GM18502 (cell line): ENCODE data around the gene CCDC88A.
A peak's percentile ranks its signal among the peaks of the same experiment; 100 is the strongest.
"Not testable (repeated sequence)": the region's sequence is repeated elsewhere in the genome, so short reads cannot be mapped to it uniquely, and the experiment has no call there.

ENCODE experiments used
- ATAC-seq: cut with Tn5 transposase; IDR thresholded peaks from one replicate; pipeline ENCODE4 v1.9.1; 2021; ENCODE audit warnings: mild to moderate bottlenecking; ENCODE audit not compliant: unreplicated experiment, poor library complexity

Gene CCDC88A

GRCh38 chr2:55419679-55420438 is at the start of gene CCDC88A:
TSS of gene CCDC88A (minus strand) at chr2:55419856. CDS start at chr2:55419079, 777 bp downstream.
- ATAC-seq: peak; percentile 86

GRCh38 chr2:55461679-55462078 is 42.0 kb upstream of the CCDC88A start:
- ATAC-seq: no peak

DNA sequence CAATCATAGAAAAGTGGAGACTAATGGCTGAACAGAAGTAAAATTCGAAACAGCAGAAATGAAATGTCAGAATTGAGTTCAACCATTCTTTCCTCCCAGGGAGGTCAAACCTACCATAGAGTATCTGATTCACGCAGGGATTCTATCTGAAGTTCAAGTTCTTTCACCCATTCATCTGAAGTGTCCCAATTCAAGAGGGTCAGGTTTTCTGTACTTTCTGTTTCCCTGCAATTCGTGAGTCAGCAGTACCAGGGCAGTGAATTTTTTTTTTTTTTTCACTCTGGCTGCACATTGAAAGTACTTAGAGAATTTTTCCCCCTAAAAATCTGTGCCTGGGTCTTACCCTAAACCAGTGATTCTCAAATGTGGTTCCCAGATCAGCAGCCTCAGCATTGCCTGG is 40.9 kb upstream of the CCDC88A start:
- no peak for ATAC-seq

- ATAC-seq: no peak
These were observed 40.1 kb upstream of the CCDC88A start for GRCh38 chr2:55459714-55460274.

GRCh38 chr2:55459279-55459678 is 39.6 kb upstream of the CCDC88A start:
- ATAC-seq: no peak

DNA sequence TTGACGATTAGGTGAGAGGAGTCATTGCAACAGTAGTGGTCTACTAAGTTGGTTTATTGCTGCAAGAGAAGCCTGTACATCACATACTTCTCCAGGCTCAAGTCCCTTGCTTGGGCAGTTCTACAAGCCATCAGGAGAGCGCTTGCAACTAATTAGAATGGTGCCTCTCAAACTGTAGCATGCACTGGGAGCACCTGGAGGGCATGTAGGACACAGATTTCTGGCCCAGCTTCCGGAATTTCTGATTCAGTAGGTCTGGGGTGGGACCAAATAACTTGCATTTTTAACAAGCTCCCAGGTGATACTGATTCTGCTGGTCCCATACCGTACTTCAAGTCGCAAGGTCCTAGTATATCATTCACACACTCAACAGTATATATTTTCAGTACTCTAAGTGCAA is 34.5 kb upstream of the CCDC88A start:
- no peak for ATAC-seq

DNA sequence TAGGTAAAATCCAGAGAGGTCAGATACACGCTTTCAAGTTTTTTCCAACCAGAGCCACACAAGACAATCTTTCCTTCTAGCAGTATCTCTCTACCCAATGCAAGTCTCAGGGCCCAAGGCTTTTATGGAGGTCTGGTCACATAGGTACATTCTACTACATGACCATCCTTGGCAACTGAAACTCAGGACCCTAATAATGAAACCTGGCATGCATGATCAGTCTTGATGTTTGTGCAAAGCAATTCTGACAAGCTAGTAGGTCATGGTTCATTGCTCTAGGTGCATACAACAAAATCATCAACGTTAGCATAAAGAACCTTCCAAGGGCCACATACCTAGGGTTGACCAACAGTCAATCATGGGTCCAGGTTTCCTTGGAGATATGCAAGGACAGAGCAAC is 33.2 kb upstream of the CCDC88A start:
- peak; percentile 63 for ATAC-seq

GRCh38 chr2:55451699-55452098 is 32.0 kb upstream of the CCDC88A start:
- no peak for ATAC-seq

GRCh38 chr2:55450014-55450413 is 30.4 kb upstream of the CCDC88A start:
- not testable (repeated sequence) for ATAC-seq

- ATAC-seq: not testable (repeated sequence)
These were observed 22.5 kb upstream of the CCDC88A start for GRCh38 chr2:55442045-55442760.

- ATAC-seq: no peak
These were observed 21.7 kb upstream of the CCDC88A start for GRCh38 chr2:55441280-55441892.

DNA sequence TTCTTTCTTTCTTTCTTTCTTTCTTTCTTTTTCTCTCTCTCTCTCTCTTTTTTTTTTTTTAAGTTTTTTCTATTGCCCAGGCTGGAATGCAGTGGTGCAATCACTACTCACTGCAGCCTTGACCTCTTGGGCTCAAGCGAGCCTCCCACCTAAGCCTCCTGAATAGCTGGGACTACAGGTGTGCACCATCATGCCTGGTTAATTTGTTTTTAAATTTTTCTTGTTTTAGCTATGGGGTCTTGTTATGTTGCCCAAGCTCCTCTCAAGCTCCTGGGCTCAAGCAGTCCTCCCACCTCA is 19.4 kb upstream of the CCDC88A start:
- ATAC-seq: no peak

DNA sequence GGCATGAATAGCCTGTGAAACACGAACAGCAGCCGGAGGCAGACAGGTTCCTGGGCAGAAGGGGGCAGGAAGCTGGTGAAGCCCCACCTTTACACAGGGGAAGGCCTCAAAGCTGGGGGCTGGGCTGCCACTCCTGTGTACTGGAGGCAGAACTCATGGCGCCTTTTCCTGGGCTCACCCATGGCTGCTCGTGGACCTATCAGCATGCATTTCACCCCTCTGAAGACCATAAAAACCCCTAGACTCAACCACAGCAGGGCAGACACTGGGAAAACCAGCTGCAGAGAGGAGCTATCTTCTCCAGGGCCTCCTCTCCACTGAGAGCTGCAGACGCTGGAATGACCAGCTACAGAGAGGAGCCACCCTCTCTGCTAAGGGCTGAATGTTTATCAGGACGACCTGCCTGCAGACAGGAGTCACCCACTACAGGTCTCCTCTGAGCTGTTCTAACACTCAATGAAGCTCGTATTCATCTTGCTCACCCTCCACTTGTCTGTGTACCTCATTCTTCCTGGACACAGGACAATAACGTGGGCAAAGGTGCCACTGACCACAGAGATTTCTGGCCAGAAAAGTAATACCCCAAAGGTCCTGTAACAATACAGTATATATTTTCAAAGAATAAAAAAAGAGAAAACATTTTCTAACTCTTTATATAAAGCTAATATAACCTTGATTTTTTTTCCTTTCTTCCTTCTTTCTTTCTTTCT is 18.9 kb upstream of the CCDC88A start:
- ATAC-seq: no peak

- ATAC-seq: no peak
These were observed 18.1 kb upstream of the CCDC88A start for GRCh38 chr2:55437515-55438390.

- peak; percentile 60 for ATAC-seq
These were observed 12.4 kb upstream of the CCDC88A start for GRCh38 chr2:55431982-55432627.

GRCh38 chr2:55430211-55430975 is 10.7 kb upstream of the CCDC88A start:
- ATAC-seq: no peak

DNA sequence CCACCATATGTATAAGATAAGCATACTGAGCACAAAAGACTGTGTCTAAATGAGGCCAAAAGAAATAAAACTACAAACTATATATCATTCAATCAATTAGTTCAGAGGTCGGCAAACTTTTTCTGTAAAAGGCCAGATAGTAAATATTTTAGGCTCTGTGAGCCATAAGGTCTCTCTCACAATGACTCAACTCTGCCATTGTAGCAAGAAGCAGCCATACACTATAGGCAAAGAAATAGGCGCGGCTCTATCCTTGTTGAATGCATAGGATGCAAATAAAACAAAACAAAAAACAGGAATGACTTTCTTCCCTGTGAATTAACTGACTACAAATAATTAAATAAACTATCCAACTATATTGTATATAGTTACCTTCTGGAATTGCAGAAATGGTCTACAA is 8.6 kb upstream of the CCDC88A start:
- peak; percentile 52 for ATAC-seq

DNA sequence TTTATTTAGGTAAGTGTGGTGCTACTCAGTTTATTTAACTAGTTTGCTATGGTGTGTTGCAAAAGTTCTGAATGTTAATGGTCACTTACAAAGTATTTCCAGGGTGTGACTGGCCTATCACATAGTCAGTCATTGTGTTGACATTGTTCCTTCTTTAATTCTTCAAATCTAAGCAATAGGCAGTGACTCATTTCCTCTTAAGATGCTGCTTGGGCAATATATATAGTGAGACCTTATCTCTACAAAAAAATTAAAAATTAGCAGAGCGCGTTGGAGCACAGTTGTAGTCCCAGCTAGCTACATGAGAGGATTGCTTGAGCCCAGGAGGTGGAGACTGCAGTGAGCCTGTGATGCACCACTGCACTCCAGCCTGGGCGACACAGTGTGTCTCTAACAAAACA is 5.8 kb upstream of the CCDC88A start:
- ATAC-seq: no peak
